MM.1S (cell line): ENCODE measurements around the gene SPATC1L.

Experiments used
- EZH2 ChIP-seq: fragments of 300-600 bp; sonication (generic); optimal IDR thresholded peaks from 2 replicates; pipeline ENCODE3; 2017; ENCODE audit warnings: low read depth, mild to moderate bottlenecking, antibody characterized with exemption, low read length, mixed read lengths
- EZH2phosphoT487 ChIP-seq: fragments of 300-600 bp; sonication (generic); IDR thresholded peaks from 2 replicates; pipeline ENCODE4 v1.6.1; 2018; ENCODE audit warnings: antibody characterized with exemption, low read length
- TF ChIP-seq, protein P1 (sequence below): fragments of 300-600 bp; sonication (generic); IDR thresholded peaks from 2 replicates; pipeline ENCODE4 v1.5.1; 2016; ENCODE audit warnings: antibody characterized with exemption, low read length, mixed read lengths

DNA sequence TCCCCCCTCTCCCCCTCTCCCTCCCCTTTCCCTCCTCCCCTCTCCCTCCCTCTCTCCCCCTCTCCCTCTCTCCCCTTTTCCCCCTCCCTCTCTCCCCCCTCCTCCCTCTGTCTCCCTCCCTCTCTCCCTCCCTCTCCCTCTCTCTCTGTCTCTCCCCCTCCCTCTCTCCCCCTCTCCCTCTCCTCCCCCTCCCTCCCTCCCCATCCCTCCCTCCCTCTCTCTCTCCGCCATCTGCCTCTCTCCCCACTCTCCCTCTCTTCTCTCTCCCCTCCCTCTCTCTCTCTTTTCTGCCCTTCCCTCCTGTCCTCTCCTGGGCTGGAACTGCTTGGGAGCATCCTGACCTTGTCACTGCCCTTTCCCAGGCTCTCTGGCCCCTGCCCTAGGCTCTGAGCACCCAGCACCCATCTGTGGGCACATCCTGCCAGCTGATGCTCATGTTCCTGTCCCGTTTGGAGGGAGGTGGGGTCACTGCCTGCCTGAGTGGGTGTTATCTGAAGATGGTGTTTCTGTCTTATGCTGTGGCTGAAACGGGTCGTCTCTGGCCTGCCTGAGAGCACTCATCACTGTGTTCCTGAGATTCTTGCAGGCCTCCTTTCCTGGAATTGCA lies 39.7 kb downstream of the SPATC1L start:
- TF ChIP-seq, protein P1, sequence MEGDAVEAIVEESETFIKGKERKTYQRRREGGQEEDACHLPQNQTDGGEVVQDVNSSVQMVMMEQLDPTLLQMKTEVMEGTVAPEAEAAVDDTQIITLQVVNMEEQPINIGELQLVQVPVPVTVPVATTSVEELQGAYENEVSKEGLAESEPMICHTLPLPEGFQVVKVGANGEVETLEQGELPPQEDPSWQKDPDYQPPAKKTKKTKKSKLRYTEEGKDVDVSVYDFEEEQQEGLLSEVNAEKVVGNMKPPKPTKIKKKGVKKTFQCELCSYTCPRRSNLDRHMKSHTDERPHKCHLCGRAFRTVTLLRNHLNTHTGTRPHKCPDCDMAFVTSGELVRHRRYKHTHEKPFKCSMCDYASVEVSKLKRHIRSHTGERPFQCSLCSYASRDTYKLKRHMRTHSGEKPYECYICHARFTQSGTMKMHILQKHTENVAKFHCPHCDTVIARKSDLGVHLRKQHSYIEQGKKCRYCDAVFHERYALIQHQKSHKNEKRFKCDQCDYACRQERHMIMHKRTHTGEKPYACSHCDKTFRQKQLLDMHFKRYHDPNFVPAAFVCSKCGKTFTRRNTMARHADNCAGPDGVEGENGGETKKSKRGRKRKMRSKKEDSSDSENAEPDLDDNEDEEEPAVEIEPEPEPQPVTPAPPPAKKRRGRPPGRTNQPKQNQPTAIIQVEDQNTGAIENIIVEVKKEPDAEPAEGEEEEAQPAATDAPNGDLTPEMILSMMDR, result no peak
- TF ChIP-seq EZH2phosphoT487 (no peak), EZH2 (no peak)
